Right forelimb (tissue), 1 donor: ENCODE data around the gene ATP11A.
"Not testable (repeated sequence)": the region's sequence is repeated elsewhere in the genome, so short reads cannot be mapped to it uniquely, and the experiment has no call there.

Experiments used
- DNase-seq: peaks from one replicate; pipeline ENCODE4 v3.0.0-alpha.2; 2018

The ATP11A gene

GRCh38 chr13:112800807-112801206, 111.0 kb downstream of the ATP11A start:
- not testable (repeated sequence) for DNase-seq

GRCh38 chr13:112802802-112803195, 113.0 kb downstream of the ATP11A start:
- DNase-seq: no peak

GRCh38 chr13:112803422-112803821, 113.6 kb downstream of the ATP11A start:
- DNase-seq: no peak

- no peak for DNase-seq
Observed at GRCh38 chr13:112804374-112804773, 114.5 kb downstream of the ATP11A start.

- DNase-seq: no peak
Observed at GRCh38 chr13:112806739-112807652, 117.2 kb downstream of the ATP11A start.

- DNase-seq: no peak
Observed at GRCh38 chr13:112807653-112808376, 118.0 kb downstream of the ATP11A start.

- no peak for DNase-seq
Observed at GRCh38 chr13:112808377-112809140, 118.7 kb downstream of the ATP11A start.

- no peak for DNase-seq
Observed at GRCh38 chr13:112809332-112810315, 119.8 kb downstream of the ATP11A start.

- DNase-seq: no peak
Observed at GRCh38 chr13:112810608-112811007, 120.8 kb downstream of the ATP11A start.

GRCh38 chr13:112812306-112813055, 122.6 kb downstream of the ATP11A start:
- DNase-seq: no peak

GRCh38 chr13:112813552-112813951, 123.7 kb downstream of the ATP11A start:
- no peak for DNase-seq

GRCh38 chr13:112814905-112815585, 125.2 kb downstream of the ATP11A start:
- DNase-seq: no peak

GRCh38 chr13:112815871-112816270, 126.0 kb downstream of the ATP11A start:
- peak; percentile 11 for DNase-seq

- DNase-seq: no peak
Observed at GRCh38 chr13:112818040-112818697, 128.3 kb downstream of the ATP11A start.

- DNase-seq: no peak
Observed at GRCh38 chr13:112818698-112819045, 128.8 kb downstream of the ATP11A start.

- no peak for DNase-seq
Observed at GRCh38 chr13:112819111-112819510, 129.3 kb downstream of the ATP11A start.

GRCh38 chr13:112819816-112820215, 130.0 kb downstream of the ATP11A start:
- peak; percentile 18 for DNase-seq

GRCh38 chr13:112820318-112820717, 130.5 kb downstream of the ATP11A start:
- DNase-seq: peak; percentile 5

GRCh38 chr13:112821340-112822055, 131.7 kb downstream of the ATP11A start:
- DNase-seq: peak; percentile 25
